ENCODE data around the gene PLPPR3. TPM values are rescaled to one million over a fixed set of nuclear protein-coding genes. Genes with fewer than 3 reads are reported as not detected.
A peak's percentile ranks its signal among the peaks of the same experiment; 100 is the strongest.

The PLPPR3 gene
- total and polyA plus RNA-seq, 10 of the 15 experiments (the other 5 are each of a cell fraction or from before 2014, with no cell fraction given) = 0.07 TPM; not detected in 9

DNA sequence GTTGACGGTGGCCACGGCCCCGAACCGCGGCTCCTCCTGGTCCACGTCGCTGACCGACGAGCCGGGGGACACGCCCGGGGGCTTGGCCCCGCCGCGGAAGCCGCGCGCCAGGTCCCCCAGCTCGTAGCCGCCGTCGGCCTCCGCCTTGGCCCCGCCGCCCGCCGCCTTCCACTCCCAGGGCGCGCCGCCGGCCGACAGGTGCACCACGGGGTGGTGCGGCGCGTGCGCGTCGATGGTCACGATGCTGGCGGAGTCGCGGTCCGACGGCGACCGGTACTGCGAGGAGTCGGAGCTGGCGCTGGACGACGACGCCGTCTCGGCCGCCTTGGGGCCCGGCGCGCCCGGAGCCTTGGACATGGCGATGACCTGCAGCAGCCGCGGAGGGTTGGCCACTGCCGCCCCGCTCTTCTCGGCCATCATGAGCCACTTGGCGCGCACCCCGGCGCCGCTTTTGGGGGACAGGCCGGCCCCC is 9.0 kb downstream of the PLPPR3 start:
- H3K79me2 ChIP-seq (ENCODE audit: control insufficient read depth, insufficient read depth, low read length) = no peaks in the 10 kb centered on the region; the same call in 1 of the 2 replicates
- ChIA-PET SMC1A (ENCODE audit: uncharacterized antibody, unreplicated experiment) (no interaction called here), CTCF (no interaction called here), POLR2A (no interaction called here), RAD21 (ENCODE audit: unreplicated experiment) (no interaction called here)
- H3K27me3 ChIP-seq (replicated peaks in 1 of 2; ENCODE audit: control insufficient read depth in 2 of 2, insufficient read depth in 2 of 2, low read length in 1 of 2) = no peaks in the 10 kb centered on the region
- H2AFZ ChIP-seq (ENCODE audit: control insufficient read depth, low read depth, low read length) = no peak overlapping the region
- H3K9me3 ChIP-seq (replicated peaks; ENCODE audit: control insufficient read depth, insufficient read depth, low read length) = no peaks in the 10 kb centered on the region; the same call in 2 of the 3 replicates
- FAIRE-seq (no peak), DNase-seq (ENCODE audit: low read depth, low spot score) (no peak), ATAC-seq (no peak)
- H3K9ac ChIP-seq (ENCODE audit: control insufficient read depth, insufficient read depth, low read length) = no peak overlapping the region
- no peaks in the 10 kb centered on the region for H3K4me1 ChIP-seq (ENCODE audit: control insufficient read depth, insufficient read depth, low read length)
- H3K36me3 ChIP-seq (ENCODE audit: control insufficient read depth in 2 of 2, insufficient read depth in 2 of 2, low read length in 1 of 2) = peaks cover 22 to 25% of the 10 kb centered on the region in 2 experiments; a peak in 3 of 4 replicates
- in situ Hi-C loops (cut with MboI) (no loop called here), intact Hi-C loops (cut with micrococcal nuclease; ENCODE audit: unreplicated experiment) (no loop called here)
- no peak overlapping the region for H3K27ac ChIP-seq (ENCODE audit: control insufficient read depth, insufficient read depth)
- no TSS peak for BruUV-seq (replicated peaks)
- no peak overlapping the region for H3K4me2 ChIP-seq (ENCODE audit: control insufficient read depth, insufficient read depth)
- no peaks in the 10 kb centered on the region; the same call in 1 of the 2 replicates for H4K20me1 ChIP-seq (ENCODE audit: control insufficient read depth, insufficient read depth)
- H3K4me3 ChIP-seq = no peak overlapping the region
- over 99% methylated on average over 46 of the region's 72 CpGs for WGBS (ENCODE audit: insufficient coverage, insufficient replicate concordance, low lambda C conversion rate, missing lambda C conversion rate)
- TF ChIP-seq RB1 (IDR thresholded peaks at IDR 0.05; ENCODE audit: borderline replicate concordance) (no peak), POLR2AphosphoS5 (IDR thresholded peaks at IDR 0.05; ENCODE audit: low read length) (peak; percentile 44), RELA (IDR thresholded peaks at IDR 0.05; ENCODE audit: borderline replicate concordance, partially characterized antibody) (no peak), ZNF217 (IDR thresholded peaks at IDR 0.05) (no peak), ESRRA (IDR thresholded peaks at IDR 0.05; ENCODE audit: low read length) (no peak), BRCA1 (IDR thresholded peaks at IDR 0.05; ENCODE audit: low read depth, low read length) (no peak), POLR2A (IDR thresholded peaks at IDR 0.05; ENCODE audit: low read depth, low read length) (peak; percentile 36), USF1 (IDR thresholded peaks at IDR 0.05; ENCODE audit: borderline replicate concordance, extremely low read length, insufficient read depth, low read depth, low read length) (no peak), NR2F1 (conservative IDR thresholded peaks at IDR 0.05) (no peak), PAX5 (IDR thresholded peaks at IDR 0.05; ENCODE audit: borderline replicate concordance, low read depth, low read length) (peak; percentile 27; the same call in 1 of the 2 replicates), BCL11A (IDR thresholded peaks at IDR 0.05; ENCODE audit: low read depth, low read length) (0 out of 2 replicates have a peak, but pooled peaks have one; percentile 44), HDAC2 (IDR thresholded peaks at IDR 0.05) (no peak), HCFC1 (IDR thresholded peaks at IDR 0.05; ENCODE audit: low read length) (no peak), REST (IDR thresholded peaks at IDR 0.05; ENCODE audit: low read depth, low read length) (no peak), TCF12 (IDR thresholded peaks at IDR 0.05; ENCODE audit: low read depth, low read length) (no peak), RAD21 (IDR thresholded peaks at IDR 0.05; ENCODE audit: insufficient read depth, low read depth, low read length) (no peak)
- TF ChIP-seq, protein P1, sequence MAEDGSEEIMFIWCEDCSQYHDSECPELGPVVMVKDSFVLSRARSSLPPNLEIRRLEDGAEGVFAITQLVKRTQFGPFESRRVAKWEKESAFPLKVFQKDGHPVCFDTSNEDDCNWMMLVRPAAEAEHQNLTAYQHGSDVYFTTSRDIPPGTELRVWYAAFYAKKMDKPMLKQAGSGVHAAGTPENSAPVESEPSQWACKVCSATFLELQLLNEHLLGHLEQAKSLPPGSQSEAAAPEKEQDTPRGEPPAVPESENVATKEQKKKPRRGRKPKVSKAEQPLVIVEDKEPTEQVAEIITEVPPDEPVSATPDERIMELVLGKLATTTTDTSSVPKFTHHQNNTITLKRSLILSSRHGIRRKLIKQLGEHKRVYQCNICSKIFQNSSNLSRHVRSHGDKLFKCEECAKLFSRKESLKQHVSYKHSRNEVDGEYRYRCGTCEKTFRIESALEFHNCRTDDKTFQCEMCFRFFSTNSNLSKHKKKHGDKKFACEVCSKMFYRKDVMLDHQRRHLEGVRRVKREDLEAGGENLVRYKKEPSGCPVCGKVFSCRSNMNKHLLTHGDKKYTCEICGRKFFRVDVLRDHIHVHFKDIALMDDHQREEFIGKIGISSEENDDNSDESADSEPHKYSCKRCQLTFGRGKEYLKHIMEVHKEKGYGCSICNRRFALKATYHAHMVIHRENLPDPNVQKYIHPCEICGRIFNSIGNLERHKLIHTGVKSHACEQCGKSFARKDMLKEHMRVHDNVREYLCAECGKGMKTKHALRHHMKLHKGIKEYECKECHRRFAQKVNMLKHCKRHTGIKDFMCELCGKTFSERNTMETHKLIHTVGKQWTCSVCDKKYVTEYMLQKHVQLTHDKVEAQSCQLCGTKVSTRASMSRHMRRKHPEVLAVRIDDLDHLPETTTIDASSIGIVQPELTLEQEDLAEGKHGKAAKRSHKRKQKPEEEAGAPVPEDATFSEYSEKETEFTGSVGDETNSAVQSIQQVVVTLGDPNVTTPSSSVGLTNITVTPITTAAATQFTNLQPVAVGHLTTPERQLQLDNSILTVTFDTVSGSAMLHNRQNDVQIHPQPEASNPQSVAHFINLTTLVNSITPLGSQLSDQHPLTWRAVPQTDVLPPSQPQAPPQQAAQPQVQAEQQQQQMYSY (CRISPR knock-in tag; IDR thresholded peaks at IDR 0.05) = no peak
- TF ChIP-seq, protein P2, sequence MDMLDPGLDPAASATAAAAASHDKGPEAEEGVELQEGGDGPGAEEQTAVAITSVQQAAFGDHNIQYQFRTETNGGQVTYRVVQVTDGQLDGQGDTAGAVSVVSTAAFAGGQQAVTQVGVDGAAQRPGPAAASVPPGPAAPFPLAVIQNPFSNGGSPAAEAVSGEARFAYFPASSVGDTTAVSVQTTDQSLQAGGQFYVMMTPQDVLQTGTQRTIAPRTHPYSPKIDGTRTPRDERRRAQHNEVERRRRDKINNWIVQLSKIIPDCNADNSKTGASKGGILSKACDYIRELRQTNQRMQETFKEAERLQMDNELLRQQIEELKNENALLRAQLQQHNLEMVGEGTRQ (IDR thresholded peaks at IDR 0.05; ENCODE audit: borderline replicate concordance, low read depth, low read length) = no peak

Data from GM12878 (cell line).